ELR (cell line): ENCODE data around the gene CLEC18B.

Source experiments
- DNase-seq: peaks from one replicate; pipeline ENCODE4 v3.0.0-alpha.2; 2015; ENCODE audit warnings: low read depth

Gene CLEC18B

DNA sequence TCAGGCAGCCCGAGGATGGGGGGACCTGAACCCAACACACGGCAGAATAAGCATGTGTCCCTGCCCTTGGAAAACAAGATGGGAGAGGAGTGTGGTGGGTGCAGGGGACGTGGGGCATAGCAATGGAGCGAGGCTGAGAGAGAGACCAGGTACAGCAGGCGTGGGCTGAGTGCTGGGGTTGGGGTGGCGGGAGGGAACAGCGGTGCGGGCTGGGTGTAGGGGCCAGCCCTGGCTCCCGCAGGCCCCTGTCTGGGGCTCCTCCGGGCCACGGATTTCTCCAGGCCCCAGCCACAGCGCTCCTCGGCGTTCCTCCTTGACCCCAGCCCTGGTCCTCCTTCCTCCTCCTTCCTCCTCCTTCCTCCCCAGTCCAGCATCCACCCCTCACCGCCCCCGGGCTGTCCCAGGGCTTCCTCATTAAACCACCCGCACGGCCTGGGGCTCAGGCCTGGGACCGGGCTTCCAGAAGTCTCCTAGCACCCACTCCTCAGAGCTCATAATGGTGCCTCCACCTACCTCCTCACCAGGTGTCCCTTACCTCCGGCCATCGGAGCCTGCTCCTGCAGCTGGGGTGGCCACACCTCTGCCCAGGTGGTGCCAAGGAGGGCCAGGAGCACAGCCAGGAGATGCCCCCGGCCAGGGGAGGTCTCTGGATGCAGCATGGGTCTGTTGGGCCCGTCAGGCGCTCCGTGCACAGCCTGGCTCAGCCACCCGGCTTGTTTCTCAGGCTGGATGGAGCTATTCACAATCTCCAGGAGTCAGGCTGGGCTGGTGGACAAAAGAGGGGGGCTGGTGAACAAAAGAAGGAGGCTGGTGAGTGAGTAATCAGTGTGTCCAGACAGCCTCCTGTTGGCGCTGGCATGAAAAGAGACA is at the start of gene CLEC18B:
Gene CLEC18B (minus strand): TSS at position 867 of the 870 bp plus-strand sequence. CDS start 208 bp downstream, at position 659.
- peak; percentile 17 for DNase-seq

DNA sequence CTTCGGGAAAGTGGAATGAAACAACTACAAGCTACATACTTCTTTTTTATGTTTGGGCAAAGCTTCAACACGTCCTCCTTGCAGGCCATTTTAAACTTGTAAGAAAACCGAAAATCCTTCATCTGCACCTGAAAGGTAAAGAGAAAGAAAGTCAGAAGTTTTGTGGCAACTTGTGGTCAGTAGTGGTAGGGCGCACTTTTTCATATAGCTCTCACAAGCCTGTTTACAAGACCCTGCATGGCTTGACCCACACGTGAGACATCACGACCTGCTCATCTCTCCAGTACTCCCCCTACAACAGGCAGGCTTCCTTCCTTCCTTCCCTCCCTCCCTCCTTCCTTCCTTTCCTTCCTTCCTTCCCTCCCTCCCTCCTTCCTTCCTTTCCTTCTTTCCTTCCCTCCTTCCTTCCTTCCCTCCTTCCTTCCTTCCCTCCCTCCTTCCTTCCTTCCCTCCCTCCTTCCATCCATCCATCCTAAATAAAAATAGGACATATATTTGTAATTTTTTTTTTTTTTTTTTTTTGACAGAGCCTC is 48.7 kb upstream of the CLEC18B start:
- DNase-seq: no peak

DNA sequence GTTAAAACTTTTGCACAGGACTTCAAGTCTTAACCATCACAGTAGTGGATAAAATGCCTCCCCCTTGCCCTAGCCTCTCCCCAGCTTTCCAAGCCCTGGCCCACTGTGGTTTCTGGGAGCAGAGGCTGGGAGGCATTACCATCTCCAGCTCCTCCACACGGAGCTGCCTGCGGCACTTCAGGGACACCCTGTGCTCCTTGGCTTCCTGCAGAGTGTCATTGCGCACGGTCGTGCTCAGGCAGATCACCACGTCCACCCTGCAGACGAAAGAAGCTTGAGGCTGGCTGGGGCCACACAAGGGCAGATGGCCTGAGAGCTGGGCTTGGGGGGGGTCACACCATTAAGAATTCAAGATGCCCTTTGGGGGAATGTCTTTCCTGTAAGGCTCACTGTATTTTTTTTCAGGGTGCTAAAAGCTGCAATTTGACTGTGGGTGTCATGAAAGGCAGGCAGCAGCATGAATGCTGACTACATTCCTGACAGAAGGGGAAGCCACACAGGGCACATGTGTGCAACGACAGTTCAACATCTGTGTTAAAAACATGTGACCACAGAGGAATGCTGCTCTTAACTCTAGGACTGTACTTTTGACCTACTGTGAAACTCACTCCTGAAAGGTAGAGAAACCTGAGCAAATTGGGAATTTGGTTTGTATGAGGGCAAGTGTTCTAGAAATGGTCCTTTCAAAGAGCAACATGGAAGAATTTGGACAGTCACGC is 47.7 kb upstream of the CLEC18B start:
- DNase-seq: no peak

DNA sequence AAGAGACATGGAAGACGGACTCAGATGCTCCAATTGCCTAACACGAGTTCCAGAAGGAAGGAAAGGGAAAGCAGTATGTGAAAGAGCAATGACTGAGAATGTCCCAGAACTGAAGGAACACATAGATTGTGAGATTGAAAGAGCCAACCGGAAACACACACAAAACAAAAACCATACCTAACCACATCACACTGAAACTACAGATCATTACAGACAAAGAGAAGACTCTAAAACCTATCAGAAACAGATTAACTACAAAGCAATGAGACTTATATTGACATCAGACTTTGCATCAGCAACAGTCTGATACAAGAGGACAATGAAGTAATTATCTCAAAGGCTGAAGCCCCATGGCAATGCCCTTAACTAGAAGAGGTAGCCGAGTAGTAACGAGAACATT is 45.6 kb upstream of the CLEC18B start:
- DNase-seq: no peak

DNA sequence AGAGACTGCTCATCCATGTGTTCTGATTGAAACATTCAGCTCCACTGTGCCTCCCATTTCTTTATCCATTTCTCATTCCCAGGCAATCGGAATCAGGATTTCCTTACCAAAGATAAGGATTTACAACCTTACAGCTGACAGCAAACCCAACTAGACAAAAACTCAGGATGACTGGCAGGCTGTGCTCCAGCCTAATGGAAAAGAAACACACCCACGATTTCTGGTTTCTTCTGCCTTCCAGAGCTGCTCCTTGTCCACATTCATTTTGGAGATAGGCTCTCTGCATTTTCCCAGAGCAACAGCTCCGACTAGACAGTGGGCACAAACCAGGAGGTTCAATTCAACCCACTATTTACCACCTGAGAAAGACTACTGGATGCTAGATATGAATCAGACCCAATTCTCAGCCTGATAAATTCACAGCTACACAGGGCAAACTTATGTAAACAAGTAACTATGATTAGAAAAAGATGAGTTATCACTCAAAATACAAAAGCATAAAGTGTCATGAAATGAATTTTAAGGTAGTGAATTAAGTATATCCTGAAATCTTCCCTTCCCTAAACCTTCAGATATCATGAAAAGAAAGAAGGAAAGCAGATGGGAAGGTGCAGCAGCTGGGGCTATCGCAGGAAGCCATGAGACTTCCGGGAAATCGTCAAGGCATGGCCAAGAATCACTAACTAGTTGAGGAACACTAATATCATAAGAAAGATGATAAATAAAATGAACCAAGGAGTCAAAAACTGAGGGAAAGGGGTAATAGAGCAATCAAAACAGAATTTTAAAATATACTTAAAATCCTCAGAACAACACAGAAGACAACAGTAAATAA is 44.8 kb upstream of the CLEC18B start:
- no peak for DNase-seq

DNA sequence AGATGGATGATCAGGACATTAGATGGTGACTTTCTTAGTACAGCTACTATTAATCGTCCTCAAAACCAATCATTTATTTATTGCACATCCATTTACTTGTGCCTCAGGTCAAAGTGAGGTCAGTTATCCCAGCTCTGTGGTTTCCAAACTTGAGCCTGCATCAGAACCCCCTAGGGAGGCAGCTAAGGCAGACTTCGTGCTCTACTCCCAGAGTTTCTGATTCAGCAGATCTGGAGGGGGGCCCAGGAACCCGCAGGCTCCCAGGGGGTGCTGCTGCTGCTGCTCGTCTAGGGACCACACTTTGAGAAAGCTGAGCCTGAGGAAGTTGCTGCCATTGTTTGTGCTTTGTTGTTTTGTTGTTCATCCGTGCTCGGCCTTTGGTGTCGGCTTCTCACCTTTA is 44.0 kb upstream of the CLEC18B start:
- no peak for DNase-seq

DNA sequence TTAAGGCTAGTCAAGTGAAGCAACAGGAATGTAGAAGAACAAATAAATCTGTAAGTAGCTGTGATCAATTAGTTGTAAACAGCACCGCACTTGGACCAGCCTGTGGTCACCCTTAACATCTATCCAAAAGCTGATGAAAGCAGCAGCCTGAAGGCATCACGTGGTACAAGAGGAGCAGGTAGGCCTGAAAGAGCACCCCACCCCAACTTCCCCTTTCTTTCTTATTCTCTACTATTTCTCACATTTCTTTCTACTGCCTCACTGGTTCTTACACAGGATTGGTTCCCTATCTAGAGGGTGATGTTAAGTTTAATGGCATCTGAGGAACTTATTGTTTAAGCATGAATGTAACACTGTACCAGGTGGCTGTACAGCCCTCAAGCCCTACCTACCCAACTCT is 42.6 kb upstream of the CLEC18B start:
- DNase-seq: no peak

DNA sequence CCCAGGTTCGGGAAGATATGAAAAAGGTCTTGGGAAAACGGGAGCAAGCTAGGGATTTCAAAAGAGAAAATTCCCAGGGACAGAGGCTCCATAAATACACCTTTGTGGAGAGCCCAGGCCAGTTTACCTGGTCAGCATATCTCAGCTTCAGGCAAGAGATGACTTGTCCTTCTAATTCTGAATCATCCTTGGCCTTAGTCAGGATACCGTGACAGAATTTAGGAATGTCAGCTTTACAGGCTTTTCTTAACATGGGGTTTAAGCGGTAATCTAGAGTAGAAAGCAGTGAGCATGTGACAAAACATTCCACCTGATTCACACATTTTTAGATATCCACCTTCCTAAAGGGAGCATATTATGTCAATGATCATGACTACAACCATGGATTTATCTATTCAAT is 41.1 kb upstream of the CLEC18B start:
- peak; percentile 60 for DNase-seq

DNA sequence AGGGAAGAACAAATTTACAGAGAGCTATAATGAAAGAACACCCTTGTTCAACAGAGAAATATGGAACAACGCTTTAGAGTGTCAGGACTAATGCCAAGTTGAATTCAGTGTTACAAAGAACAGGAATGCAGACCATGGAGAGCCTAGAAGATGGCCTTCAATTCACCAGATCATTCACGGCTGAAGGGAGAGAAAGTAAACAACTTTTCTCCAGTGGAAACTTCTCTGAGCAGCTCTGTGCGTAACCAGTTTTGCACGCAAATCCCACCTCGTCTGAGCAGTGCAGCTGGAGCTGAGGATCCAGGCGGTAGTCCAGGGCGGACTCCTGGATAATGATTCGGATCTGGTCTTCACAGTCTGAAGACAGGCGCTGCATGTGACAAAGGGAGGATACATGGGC is 40.5 kb upstream of the CLEC18B start:
- DNase-seq: no peak

DNA sequence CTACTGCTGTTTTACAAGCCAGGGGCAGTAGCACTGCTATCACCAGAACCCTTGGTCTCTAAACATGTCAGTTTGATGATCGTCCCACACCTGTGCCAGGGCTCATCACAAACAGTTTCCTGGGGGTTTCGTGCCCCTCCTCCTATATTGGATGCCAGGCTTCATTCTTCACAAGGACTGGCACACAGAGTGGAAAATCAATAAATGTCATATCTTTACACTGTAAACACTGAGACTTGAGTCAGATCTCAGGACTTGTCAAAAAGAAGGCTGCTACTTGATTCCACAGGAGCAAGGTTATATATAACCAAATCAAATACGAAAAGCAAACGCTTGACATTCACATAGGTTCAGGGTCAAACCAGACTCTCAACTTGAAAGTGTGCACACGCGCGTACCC is 39.3 kb upstream of the CLEC18B start:
- DNase-seq: no peak

DNA sequence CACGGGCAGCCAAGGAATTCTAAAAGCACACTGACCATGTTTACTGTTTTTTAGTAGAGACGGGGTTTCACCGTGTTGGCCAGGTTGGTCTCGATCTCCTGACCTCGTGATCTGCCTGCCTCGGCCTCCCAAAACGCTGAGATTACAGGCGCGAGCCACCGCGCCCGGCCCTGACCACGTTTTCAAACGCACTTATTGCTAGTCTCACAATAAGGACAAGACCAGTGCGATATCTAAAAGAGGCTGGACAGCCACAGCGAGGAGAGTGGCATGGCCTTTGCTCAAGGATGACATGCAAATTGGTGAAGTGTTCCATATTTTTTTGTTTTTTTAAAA is 35.0 kb upstream of the CLEC18B start:
- DNase-seq: no peak

DNA sequence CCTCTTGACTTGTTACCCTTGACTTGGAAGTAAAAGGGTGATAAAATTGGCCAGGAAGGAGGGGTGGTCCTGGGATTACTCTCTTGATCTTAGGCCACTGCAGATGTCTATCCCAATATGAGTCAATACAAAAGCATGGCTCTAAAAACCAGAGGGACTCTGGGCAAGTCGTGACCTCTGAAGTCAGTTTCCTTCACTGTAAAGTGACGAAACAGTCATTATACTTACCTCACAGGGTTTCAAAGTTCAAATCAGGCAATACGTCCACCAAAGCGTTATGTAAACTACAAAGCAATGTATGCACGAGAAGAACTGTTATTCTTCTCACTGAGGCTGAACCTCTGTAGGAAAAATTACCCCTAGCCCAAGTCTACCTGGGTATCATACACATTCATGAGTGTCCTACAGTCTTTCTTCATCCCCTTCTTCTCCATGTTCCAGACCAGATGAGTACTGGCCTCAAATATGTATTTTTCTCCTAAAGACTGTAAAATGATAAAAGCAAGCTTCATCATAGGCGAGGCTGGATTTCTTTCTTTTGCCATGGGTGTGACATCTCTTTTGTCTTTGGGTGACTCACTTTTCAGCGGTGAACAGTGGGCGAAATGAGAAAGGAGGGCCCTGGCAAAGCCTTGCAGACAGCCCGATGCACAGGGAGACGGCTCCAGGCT is 34.5 kb upstream of the CLEC18B start:
- DNase-seq: peak; percentile 63

DNA sequence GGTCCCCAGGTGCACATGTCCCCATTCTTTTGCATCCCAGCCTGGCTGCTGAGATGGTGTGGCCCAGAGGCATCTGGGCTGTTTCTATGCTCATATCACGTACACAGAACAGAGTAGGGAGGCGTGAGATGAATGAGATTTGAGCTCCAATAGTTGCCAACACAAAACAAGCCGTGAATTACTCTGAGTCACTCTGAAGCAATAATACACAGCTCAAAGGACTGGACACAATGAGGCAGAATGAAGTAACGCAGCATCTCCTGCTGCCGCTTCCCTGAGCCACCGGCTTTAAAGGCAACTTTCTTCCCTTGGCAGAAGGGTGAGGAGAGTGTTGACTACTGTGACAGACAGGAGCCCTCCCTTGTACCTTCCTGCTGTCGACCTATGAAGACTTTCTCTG is 33.9 kb upstream of the CLEC18B start:
- DNase-seq: peak; percentile 64

DNA sequence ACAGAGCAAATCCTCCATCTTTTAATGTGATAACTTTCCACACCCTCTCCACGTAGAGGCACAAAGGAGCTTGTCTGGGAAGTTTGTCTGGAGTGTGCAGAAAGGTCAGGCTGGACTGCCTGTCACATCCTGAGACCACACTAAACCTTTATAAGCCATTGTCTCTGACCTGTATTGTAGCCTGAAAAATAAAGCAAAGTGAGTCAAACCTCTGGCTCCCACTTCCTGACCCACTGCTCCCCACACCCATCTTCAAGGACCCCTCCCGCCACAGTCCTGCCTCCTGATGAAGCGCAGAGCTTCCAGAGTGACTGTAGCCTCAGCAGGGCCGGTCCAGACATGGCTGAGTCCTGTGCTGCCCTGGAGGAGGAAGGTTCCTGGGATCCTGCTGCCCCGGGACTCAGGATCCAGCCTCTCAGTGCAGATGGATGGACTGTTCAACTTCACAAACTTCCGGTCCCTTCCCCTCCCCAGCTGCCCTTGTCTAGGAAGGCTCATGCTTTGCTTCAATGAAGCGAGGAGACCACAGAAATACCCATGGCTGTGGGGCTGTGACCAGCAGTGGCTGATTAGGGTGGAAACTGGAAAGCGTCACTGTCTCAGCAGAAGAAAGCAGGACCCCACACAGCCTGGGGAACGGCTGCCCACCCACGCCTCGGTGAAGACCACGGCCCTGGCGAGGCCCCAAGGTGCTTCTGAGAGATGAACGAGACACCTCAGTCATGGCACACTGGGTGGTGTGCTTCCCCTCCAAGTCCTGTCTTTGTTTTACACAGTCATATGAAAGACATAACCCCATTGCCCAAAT is 30.9 kb upstream of the CLEC18B start:
- DNase-seq: peak; percentile 20

DNA sequence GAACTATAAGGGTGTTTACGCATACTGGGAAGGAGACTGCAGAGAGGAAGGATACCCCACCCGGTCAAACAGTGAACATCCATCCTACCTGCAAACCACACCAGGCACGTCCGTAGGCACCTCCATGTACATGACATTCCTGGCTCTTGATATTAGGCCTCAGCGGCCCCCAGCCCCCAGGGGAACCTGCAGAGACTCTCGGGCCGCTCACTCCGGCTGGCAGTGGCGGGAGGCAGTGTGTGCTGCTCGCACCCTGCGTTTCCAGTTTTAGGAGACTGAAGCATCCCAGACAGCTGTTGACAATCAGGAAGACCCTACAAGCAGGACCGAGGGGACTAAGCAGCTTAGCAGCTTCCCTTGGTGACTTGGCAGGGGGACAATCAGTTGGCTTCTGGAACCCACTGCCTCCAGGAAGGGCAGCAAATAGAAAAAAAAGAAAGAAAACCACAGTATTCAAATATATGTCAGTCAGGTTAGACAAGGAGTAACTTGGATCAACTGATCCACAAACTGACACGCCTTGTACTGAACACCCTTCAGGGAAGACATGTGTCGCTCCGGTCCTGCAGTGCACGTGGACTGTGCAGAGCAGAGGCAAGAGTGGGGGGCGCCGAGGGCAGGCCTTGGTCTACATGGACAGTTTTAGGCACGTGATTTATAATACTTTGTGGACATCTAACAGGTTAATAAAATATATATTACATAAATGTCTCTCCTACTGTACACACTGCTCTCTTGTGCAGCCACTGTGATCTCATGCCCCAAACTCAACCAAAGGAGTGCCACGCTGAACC is 29.9 kb upstream of the CLEC18B start:
- no peak for DNase-seq

DNA sequence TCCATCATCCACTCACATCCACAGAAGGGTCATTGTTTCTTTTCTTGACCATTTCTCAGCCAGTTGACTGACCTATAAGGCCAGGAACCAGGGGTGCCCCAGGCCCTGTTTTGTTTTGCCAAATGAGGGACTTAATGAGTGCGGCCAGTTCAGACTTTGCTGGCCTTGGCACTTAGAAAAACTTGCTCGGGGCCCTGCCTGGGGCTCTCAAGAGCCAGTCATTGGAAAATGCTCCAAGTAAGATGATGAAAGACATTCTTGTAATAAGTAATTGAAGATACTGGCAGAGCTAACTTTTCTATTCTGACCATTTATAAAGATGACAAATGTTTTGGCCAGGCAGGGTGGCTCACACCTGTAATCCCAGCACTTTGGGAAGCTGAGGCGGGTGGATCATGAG is 29.0 kb upstream of the CLEC18B start:
- peak; percentile 16 for DNase-seq

DNA sequence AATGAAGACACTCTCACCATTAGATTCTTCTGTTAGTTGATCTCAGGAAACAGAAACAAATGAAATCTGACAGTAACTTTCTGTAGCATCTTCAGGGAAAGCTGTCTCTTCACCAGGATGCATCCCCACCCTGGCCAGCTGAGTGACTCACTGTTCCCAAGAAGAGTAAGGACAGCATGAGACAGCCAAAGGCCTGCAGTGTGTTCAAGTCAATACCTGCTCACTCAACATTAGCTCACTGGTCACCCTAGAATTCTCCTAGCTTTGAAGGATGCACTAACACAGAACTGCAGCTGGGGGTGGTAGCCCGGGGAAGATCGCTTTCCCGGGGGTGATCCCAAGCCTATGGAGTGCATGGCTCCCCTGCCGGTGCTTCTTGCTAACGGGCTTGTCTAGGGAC is 28.2 kb upstream of the CLEC18B start:
- peak; percentile 90 for DNase-seq

DNA sequence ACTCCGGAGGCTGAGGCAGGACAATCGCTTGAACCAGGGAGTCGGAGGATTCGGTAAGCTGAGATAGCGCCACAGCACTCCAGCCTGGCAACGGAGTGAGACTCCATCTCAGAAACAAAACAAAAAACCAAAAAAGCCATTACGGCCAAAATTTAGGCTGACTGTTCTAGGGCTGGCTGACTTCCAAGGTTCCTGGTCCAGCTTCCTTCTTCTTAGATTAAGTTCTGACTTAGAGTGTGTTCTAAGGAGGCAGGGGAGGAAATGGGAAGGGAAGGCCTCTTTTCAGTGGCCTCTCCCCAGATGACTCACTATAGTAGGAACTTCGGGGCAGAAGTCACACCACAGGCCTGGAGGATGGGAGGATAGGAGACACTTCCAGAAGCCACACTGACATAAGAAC is 27.7 kb upstream of the CLEC18B start:
- peak; percentile 95 for DNase-seq

DNA sequence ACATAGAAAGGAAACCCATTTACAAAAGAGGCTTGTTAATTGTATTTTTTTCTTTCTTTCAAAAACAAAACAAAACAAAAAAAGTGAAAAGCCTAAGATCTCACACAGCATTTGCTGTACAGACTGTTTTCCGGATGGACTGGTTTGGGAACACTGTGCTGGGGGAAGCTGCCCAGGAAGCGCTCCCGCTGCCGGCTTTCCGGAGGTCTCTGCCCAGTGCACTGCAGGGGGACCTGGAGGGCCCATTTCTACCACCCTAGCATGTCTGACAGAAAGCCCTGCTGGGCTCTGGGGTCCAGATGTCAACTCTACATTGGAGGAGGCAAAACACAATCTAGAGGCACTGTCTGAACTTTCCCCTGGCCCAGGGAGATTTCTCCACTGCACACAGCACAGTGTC is 26.3 kb upstream of the CLEC18B start:
- no peak for DNase-seq

DNA sequence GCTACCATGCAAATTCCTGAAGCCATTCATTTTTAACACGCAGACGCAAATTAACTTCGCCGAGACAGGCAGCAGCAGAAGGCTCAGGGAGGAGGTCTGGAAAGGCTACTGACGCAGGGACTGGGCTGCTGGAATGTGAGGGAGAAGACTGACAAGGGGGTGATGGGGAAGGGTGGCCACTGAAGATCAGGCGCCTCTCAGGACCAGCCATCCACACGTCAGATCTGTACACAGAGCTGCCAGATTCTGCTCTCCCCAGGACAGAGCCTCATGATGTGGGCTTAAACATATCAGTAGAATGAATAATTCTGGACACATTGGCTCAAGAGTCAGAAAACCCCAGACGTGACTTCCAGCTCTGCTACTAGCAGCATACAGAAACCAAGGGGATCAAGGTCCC is 25.6 kb upstream of the CLEC18B start:
- DNase-seq: no peak
